NB4 (cell line): ENCODE data around the gene ACAA2.

Experiments used
- CTCF ChIP-seq: IDR thresholded peaks from one replicate; pipeline ENCODE4 v1.5.1; 2012; ENCODE audit warnings: low read depth, low read length
- POLR2A ChIP-seq: IDR thresholded peaks from 2 replicates; pipeline ENCODE4 v1.6.1; 2011; ENCODE audit warnings: mild to moderate bottlenecking; ENCODE audit not compliant: insufficient read length; ENCODE audit errors: extremely low read depth
- TF ChIP-seq, protein P1 (sequence below): IDR thresholded peaks from 2 replicates; pipeline ENCODE4 v1.6.1; 2011; ENCODE audit warnings: low read depth, low read length

DNA sequence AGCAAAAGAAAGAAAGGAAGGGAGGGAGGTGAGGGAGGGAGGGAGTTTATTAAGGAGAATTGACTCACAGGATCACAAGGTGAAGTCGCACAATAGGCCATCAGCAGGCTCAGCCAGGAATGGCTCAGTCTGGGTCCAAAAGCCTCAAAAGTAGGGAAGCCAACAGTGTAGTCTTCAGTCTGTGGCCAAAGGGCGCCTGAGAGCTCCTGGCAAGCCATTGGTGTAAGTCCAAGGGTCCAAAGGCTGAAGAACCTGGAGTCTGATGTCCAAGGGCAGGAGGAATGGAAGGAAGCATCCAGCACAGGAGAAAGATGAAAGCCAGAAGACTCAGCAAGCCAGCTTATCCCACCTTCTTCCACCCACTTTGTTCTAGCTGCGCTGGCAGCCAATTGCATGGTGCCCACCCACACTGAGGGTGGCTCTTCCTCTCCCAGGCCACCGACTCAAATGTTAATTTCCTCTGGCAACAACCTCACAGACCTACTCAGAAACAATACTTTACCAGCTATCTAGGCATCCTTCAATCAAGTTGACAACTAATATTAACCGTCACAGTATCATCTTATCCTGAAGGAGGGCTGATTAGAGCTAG, 5.8 kb upstream of the ACAA2 start:
- TF ChIP-seq CTCF (no peak), POLR2A (no peak)
- TF ChIP-seq, protein P1, sequence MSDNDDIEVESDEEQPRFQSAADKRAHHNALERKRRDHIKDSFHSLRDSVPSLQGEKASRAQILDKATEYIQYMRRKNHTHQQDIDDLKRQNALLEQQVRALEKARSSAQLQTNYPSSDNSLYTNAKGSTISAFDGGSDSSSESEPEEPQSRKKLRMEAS, result no peak
